Activated CD4-positive, alpha-beta T cell treated with anti-CD3 and anti-CD28 coated beads, Interleukin-2, Interleukin-6, amounts not matched to agents 100 ng/mL and 50 ng/mL, durations not matched to agents 16 hours and 8 hours (primary cell): Measurements from ENCODE around the gene ZNF397.
"Not testable (repeated sequence)": the region's sequence is repeated elsewhere in the genome, so short reads cannot be mapped to it uniquely, and the experiment has no call there.

ENCODE experiments used
- DNase-seq: peaks from one replicate; pipeline ENCODE4 v3.0.0-alpha.2; 2020

The ZNF397 gene

GRCh38 chr18:35240664-35241447 lies at the start of gene ZNF397:
ZNF397 (plus strand) TSS chr18:35241034; CDS start chr18:35242471, 1,437 bp downstream.
- DNase-seq, result peak; percentile 96

GRCh38 chr18:35191698-35192025 lies 49.2 kb upstream of the ZNF397 start:
- DNase-seq, result no peak

- no peak for DNase-seq
Measured at GRCh38 chr18:35192415-35192814, 48.4 kb upstream of the ZNF397 start.

- no peak for DNase-seq
Measured at GRCh38 chr18:35193316-35193715, 47.5 kb upstream of the ZNF397 start.

GRCh38 chr18:35197296-35197695 lies 43.5 kb upstream of the ZNF397 start:
- no peak for DNase-seq

GRCh38 chr18:35201256-35201931 lies 39.4 kb upstream of the ZNF397 start:
- DNase-seq, result no peak

GRCh38 chr18:35203067-35203466 lies 37.8 kb upstream of the ZNF397 start:
- DNase-seq, result no peak

GRCh38 chr18:35205199-35205712 lies 35.6 kb upstream of the ZNF397 start:
- DNase-seq, result no peak

- not testable (repeated sequence) for DNase-seq
Measured at GRCh38 chr18:35205746-35206458, 34.9 kb upstream of the ZNF397 start.

- no peak for DNase-seq
Measured at GRCh38 chr18:35215026-35215425, 25.8 kb upstream of the ZNF397 start.

GRCh38 chr18:35216611-35217010 lies 24.2 kb upstream of the ZNF397 start:
- not testable (repeated sequence) for DNase-seq

- not testable (repeated sequence) for DNase-seq
Measured at GRCh38 chr18:35219331-35219730, 21.5 kb upstream of the ZNF397 start.

- no peak for DNase-seq
Measured at GRCh38 chr18:35220424-35220823, 20.4 kb upstream of the ZNF397 start.

- no peak for DNase-seq
Measured at GRCh38 chr18:35223797-35224196, 17.0 kb upstream of the ZNF397 start.

GRCh38 chr18:35227254-35227653 lies 13.6 kb upstream of the ZNF397 start:
- DNase-seq, result no peak

- peak; percentile 84 for DNase-seq
Measured at GRCh38 chr18:35231052-35231451, 9.8 kb upstream of the ZNF397 start.

- no peak for DNase-seq
Measured at GRCh38 chr18:35236571-35237363, 4.1 kb upstream of the ZNF397 start.

GRCh38 chr18:35239314-35239713 lies 1.5 kb upstream of the ZNF397 start:
- DNase-seq, result no peak

GRCh38 chr18:35241448-35241804 lies 592 bp downstream of the ZNF397 start:
- DNase-seq, result no peak

- no peak for DNase-seq
Measured at GRCh38 chr18:35242426-35242825, 1.6 kb downstream of the ZNF397 start.

- no peak for DNase-seq
Measured at GRCh38 chr18:35244671-35245070, 3.8 kb downstream of the ZNF397 start.

- DNase-seq, result no peak
Measured at GRCh38 chr18:35245719-35246317, 5.0 kb downstream of the ZNF397 start.
